Measurements from ENCODE around the gene ZNF236.

ZNF236 gene

GRCh38 chr18:76821875-76822505 lies 367 bp upstream of the ZNF236 start:
- DNase-seq = peak; percentile 86

- DNase-seq = no peak
Observed at GRCh38 chr18:76823161-76823538, 793 bp downstream of the ZNF236 start.

- no peak for DNase-seq
Observed at GRCh38 chr18:76823587-76824011, 1.2 kb downstream of the ZNF236 start.

DNA sequence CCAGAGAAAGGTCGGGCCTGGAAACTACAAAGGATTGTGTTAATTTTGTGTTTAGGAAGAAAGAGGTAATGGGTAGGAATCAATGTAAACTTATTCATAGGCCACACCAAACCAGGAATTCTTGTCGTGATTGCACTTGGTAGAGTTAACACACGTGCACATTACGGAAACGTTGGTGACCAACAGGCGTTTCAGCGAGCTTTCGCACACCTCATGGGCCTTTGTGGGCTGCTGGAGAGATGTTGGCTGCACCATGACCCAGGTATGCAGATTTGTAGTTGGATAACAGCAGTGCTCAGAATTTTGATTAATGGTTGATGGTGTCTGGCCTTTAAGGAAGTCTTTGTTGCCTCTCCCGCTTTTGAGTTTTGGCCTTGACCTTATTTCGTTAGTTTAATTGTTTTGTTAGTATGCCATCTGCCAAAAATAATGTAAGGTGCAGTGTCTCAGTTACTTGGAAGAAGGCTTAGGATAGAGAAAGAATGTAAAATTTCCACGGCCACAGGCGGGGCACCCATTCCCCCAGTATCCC lies 1.9 kb downstream of the ZNF236 start:
- DNase-seq = no peak

GRCh38 chr18:76824754-76825153 lies 2.4 kb downstream of the ZNF236 start:
- no peak for DNase-seq

- DNase-seq = no peak
Observed at GRCh38 chr18:76827205-76828200, 5.1 kb downstream of the ZNF236 start.

DNA sequence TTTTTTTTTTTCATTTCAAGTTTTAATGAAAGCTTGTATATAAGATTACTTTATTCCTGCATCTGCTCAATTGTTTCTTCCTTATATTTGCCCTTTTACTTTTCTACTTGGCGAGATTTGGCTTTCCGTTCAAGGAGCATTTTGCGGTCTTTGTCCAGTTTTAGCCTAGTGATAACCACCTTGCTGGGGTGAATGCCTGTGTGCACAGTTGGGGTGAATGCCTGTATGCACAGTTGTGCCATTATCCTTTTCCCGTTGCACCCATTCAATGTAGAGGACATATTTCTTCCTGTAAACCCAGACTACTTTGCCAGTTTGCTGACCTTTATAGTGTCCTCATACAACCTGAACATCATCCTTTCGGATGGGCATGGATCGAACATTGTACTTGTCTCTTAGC lies 12.0 kb downstream of the ZNF236 start:
- no peak for DNase-seq

DNA sequence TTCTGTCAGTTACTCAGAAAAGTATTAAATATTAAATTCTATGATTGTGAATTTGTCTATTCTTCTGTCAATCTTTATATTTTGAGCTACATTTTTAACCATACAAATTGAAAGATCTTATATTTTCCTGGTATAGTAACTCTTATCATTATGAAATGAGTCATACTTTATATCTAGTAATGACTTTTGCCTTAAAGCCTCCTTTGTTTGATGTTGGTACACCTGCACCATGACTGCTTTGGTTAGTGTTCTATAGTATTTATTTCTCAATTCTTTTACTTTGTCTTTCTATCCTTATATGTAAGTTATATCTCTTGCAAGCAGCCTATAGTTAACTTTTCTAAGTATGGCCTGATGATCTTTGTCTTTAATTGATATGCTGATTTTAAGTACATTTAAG lies 13.0 kb downstream of the ZNF236 start:
- DNase-seq = no peak

DNA sequence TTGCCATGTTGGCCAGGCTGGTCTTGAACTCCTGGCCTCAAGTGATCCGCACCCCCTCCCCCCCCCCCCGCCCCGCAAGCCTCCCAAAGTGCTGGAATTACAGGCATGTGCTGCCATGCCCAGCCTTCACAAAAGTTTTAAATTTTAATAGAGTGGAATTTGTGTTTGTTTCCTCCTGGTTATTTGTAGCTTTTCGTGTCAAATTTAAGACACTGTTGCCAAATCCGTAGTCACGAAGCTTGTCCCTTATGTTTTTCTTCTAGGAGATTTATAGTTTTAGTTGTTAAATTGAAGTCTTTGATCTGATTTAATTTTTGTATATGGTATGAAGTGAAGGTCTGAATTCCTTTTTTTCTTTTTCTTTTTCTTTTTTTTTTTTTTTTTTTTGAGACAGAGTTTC lies 14.7 kb downstream of the ZNF236 start:
- DNase-seq = no peak

GRCh38 chr18:76838182-76838581 lies 15.8 kb downstream of the ZNF236 start:
- no peak for DNase-seq

GRCh38 chr18:76839086-76839794 lies 16.9 kb downstream of the ZNF236 start:
- DNase-seq = no peak

- peak; percentile 48 for DNase-seq
Observed at GRCh38 chr18:76842837-76843530, 20.6 kb downstream of the ZNF236 start.

DNA sequence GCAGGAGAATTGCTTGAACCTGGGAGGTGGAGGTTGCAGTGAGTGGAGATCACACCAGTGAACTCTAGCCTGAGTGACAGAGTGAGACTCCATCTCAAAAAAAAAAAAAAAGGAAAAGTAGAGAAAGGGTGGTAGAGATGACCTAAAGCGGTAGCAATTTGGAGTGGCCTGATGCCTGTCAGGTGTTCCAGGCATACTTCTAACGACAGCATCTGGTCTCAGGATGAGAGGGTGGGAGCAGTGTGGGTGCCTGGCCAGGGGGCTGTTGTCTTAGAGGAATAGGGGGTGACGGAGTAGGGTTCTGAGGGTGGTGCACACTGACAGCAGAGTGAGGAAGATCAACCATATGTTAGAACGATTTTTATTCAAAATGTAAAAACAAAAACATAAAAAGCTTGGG lies 21.8 kb downstream of the ZNF236 start:
- DNase-seq = no peak

GRCh38 chr18:76844742-76845477 lies 22.6 kb downstream of the ZNF236 start:
- DNase-seq = no peak

DNA sequence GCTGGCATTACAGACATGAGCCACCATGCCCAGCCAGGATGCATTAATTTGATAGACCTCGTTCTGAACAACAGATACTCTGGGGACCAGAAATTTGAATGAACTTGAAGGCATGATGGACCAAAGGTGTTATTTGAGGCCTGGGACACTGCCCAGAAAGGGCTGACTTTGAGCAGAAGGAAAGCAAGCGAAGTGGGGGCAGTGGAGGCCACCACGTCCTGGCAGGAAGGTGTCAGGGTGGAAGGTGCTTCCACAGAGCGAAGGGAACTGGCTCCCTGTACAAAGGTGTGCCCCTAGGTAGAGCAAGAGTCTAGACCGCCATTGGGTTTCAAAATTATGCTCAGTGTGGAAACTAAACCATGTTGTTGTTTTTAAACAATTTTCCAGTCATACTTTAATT lies 23.9 kb downstream of the ZNF236 start:
- no peak for DNase-seq

- DNase-seq = no peak
Observed at GRCh38 chr18:76847916-76848315, 25.6 kb downstream of the ZNF236 start.

- no peak for DNase-seq
Observed at GRCh38 chr18:76850112-76850511, 27.8 kb downstream of the ZNF236 start.

DNA sequence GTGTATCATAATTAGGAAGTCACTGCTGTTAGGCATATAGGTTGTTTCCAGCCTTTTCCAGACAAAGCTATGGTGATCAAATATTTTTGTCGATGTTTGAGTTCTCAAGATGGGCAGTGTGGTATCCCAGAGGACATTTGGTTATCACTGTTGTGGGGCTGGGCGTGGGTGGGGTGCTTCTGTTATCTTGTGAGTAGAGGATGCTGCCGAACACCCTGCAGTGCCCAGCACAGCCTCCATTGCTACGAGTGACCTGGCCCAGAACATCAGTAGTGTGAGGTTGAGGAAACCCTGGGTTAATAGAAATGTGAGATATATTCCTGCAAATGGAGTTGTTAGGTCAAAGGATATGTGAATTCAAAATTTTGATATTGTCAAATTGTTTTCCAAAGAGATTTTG lies 33.2 kb downstream of the ZNF236 start:
- DNase-seq = no peak

DNA sequence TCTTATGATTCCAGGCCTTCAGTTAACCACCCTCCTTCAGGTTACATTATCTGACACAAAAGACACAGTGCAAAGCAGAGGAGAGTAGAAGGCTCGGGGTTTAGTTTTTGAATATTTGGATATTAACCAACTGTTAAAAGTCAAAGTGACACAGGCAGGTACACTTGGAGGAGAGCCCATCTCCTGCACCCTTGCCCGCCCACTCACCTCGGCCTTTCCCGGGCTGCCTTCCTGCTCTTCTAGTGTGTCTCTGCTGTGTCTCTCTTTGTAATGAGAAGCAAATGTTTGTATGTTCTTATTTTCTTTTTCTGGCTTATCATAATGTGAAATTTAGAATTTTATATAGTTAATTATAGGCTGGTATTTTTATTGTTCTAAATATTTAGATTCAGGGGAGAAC lies 35.1 kb downstream of the ZNF236 start:
- DNase-seq = no peak

- no peak for DNase-seq
Observed at GRCh38 chr18:76859474-76860339, 37.4 kb downstream of the ZNF236 start.

- DNase-seq = no peak
Observed at GRCh38 chr18:76860411-76860810, 38.1 kb downstream of the ZNF236 start.

All from NCI-H146 (cell line).